OCI-LY7 (cell line): Measurements from ENCODE around the gene CFL1.

ENCODE experiments used
- EZH2phosphoT487 ChIP-seq: fragments of 200-600 bp; sonication (generic); IDR thresholded peaks from 2 replicates; pipeline ENCODE4 v1.6.1; 2018; ENCODE audit warnings: low read depth, borderline replicate concordance, mild to moderate bottlenecking, mixed run types, antibody characterized with exemption, low read length, moderate library complexity, mixed read lengths
- TF ChIP-seq, protein P1 (sequence below): fragments of 200-600 bp; sonication (generic); conservative IDR thresholded peaks from 2 replicates; pipeline ENCODE4 v1.5.1; 2014; ENCODE audit warnings: mild to moderate bottlenecking, antibody characterized with exemption, low read length, moderate library complexity, mixed read lengths

GRCh38 chr11:65852508-65853245 is 5.3 kb downstream of the CFL1 start:
- TF ChIP-seq, protein P1, sequence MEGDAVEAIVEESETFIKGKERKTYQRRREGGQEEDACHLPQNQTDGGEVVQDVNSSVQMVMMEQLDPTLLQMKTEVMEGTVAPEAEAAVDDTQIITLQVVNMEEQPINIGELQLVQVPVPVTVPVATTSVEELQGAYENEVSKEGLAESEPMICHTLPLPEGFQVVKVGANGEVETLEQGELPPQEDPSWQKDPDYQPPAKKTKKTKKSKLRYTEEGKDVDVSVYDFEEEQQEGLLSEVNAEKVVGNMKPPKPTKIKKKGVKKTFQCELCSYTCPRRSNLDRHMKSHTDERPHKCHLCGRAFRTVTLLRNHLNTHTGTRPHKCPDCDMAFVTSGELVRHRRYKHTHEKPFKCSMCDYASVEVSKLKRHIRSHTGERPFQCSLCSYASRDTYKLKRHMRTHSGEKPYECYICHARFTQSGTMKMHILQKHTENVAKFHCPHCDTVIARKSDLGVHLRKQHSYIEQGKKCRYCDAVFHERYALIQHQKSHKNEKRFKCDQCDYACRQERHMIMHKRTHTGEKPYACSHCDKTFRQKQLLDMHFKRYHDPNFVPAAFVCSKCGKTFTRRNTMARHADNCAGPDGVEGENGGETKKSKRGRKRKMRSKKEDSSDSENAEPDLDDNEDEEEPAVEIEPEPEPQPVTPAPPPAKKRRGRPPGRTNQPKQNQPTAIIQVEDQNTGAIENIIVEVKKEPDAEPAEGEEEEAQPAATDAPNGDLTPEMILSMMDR = no peak
- TF ChIP-seq EZH2phosphoT487 = no peak
